HL-60 (cell line): ENCODE data around the gene AP3D1.

ENCODE experiments used
- DNase-seq, 2 experiments: peaks; one replicate each; pipeline ENCODE4 v3.0.0-alpha.2; 2010 to 2020; ENCODE audit warnings: low read depth in 1 of 2, low spot score in 1 of 2
- H3K27ac ChIP-seq: fragments of 250-450 bp; sonication (Bioruptor Pico); replicated peaks from 2 replicates; pipeline ENCODE4 v1.5.1; 2020; ENCODE audit warnings: mild to moderate bottlenecking, moderate library complexity
- H3K27me3 ChIP-seq: fragments of 250-450 bp; sonication (Bioruptor Pico); 2 replicates; pipeline ENCODE4 v1.5.1; 2021; ENCODE audit warnings: mild to moderate bottlenecking, moderate library complexity; ENCODE audit not compliant: insufficient read depth, poor library complexity, severe bottlenecking
- H3K4me3 ChIP-seq: replicated peaks from 2 replicates; pipeline ENCODE4 v1.5.1; 2011; ENCODE audit warnings: mild to moderate bottlenecking, control low read depth, low read length; ENCODE audit not compliant: insufficient read depth
- GABPA ChIP-seq: IDR thresholded peaks from 2 replicates; pipeline ENCODE4 v1.6.1; 2012; ENCODE audit warnings: low read depth
- POLR2AphosphoS5 ChIP-seq: IDR thresholded peaks from 2 replicates; pipeline ENCODE4 v1.6.1; 2012; ENCODE audit warnings: low read depth
- SPI1 ChIP-seq: IDR thresholded peaks from 2 replicates; pipeline ENCODE4 v1.6.1; 2012; ENCODE audit warnings: low read depth, mild to moderate bottlenecking, borderline replicate concordance
- TF ChIP-seq, protein P1 (sequence below): IDR thresholded peaks from 2 replicates; pipeline ENCODE4 v1.6.1; 2012; ENCODE audit warnings: low read depth; ENCODE audit not compliant: insufficient replicate concordance
- TF ChIP-seq, protein P2 (sequence below): IDR thresholded peaks from one replicate; pipeline ENCODE4 v1.5.1; 2011; ENCODE audit warnings: low read length, control low read depth, inconsistent platforms; ENCODE audit not compliant: insufficient read depth

Gene AP3D1

DNA sequence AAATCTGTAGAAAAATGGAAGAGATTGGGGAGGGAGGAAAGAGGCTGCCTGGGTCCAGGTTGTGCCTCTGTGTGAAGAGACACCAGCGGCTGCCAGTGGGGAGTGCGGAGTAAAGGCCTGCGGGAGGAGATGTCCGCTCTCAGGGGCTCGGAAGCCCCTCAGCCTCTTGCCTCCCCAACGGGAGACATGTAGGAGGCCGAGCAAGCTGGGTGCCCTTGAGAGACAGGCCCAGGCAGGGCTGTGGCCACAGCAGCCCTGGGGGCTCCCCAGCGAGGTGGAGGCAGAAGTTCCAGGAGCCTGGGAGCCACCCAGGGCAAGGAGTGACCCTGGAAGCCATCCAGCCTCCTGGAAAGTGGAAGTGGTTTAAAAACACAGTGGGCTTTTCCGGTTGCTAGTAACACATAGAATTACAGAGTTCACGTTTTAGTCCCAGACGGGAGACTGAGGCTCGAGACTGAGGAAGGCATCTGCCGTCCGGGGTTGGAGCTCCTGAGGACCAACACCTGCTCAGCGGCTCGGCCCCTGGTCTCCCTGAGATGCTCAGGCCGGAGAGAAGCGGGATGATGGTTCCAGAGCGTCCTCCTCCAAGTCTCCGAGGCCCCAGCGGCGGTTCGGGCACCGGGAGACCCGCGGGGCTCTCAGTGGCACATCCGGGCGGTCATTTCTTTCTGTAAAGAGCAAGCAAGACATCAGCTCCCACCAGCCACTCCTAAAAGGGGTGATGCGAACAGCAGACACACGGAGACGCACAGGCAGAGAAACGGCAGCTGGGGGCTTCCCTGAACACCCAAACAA is 78.4 kb downstream of the AP3D1 start:
- H3K4me3 ChIP-seq = no peak overlapping the region
- H3K27me3 ChIP-seq = no peaks in the 10 kb centered on the region
- no peak; the same call in 1 of the 2 replicates for TF ChIP-seq SPI1
- no peak for TF ChIP-seq POLR2AphosphoS5
- TF ChIP-seq, protein P1, sequence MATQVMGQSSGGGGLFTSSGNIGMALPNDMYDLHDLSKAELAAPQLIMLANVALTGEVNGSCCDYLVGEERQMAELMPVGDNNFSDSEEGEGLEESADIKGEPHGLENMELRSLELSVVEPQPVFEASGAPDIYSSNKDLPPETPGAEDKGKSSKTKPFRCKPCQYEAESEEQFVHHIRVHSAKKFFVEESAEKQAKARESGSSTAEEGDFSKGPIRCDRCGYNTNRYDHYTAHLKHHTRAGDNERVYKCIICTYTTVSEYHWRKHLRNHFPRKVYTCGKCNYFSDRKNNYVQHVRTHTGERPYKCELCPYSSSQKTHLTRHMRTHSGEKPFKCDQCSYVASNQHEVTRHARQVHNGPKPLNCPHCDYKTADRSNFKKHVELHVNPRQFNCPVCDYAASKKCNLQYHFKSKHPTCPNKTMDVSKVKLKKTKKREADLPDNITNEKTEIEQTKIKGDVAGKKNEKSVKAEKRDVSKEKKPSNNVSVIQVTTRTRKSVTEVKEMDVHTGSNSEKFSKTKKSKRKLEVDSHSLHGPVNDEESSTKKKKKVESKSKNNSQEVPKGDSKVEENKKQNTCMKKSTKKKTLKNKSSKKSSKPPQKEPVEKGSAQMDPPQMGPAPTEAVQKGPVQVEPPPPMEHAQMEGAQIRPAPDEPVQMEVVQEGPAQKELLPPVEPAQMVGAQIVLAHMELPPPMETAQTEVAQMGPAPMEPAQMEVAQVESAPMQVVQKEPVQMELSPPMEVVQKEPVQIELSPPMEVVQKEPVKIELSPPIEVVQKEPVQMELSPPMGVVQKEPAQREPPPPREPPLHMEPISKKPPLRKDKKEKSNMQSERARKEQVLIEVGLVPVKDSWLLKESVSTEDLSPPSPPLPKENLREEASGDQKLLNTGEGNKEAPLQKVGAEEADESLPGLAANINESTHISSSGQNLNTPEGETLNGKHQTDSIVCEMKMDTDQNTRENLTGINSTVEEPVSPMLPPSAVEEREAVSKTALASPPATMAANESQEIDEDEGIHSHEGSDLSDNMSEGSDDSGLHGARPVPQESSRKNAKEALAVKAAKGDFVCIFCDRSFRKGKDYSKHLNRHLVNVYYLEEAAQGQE = no peak
- TF ChIP-seq GABPA = no peak
- TF ChIP-seq, protein P2, sequence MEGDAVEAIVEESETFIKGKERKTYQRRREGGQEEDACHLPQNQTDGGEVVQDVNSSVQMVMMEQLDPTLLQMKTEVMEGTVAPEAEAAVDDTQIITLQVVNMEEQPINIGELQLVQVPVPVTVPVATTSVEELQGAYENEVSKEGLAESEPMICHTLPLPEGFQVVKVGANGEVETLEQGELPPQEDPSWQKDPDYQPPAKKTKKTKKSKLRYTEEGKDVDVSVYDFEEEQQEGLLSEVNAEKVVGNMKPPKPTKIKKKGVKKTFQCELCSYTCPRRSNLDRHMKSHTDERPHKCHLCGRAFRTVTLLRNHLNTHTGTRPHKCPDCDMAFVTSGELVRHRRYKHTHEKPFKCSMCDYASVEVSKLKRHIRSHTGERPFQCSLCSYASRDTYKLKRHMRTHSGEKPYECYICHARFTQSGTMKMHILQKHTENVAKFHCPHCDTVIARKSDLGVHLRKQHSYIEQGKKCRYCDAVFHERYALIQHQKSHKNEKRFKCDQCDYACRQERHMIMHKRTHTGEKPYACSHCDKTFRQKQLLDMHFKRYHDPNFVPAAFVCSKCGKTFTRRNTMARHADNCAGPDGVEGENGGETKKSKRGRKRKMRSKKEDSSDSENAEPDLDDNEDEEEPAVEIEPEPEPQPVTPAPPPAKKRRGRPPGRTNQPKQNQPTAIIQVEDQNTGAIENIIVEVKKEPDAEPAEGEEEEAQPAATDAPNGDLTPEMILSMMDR = no peak
- DNase-seq = no peak
- H3K27ac ChIP-seq = no peak overlapping the region

DNA sequence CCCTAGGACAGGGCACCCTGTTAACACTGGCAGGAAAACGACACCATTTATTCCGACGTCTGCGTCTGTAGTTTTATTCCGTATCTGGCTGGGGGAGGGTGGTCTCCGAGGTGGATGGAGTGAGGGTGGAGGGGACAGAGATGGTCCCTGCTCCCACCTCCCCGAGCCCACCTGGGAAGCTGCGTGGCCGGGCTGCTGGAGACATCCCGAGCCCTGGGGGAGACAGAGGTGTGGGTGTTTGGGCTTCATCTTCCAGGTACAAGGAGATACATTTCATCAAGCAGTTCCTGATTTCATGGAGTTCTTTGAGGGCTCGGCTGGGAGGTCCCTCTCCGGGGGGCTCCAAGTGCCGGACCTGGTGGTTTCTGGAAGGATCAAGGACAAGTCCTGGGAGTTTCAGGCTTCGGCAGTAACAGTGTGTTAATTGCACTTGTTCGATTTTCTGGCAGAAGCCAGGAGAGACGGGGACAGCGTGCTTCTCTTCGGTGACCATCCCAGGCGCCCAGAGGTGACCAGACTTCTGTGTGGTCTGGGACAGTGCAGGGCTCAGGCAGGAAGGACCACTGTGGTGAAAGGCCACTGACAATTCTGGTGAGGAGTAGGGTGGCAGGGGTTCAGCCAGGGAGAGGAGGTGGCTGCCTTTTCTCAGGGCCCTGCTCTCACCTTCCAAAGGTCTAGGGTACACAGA is 80.2 kb downstream of the AP3D1 start:
- H3K4me3 ChIP-seq = no peak overlapping the region
- DNase-seq = no peak
- no peaks in the 10 kb centered on the region for H3K27me3 ChIP-seq
- TF ChIP-seq, protein P1 = no peak
- no peak overlapping the region for H3K27ac ChIP-seq

DNA sequence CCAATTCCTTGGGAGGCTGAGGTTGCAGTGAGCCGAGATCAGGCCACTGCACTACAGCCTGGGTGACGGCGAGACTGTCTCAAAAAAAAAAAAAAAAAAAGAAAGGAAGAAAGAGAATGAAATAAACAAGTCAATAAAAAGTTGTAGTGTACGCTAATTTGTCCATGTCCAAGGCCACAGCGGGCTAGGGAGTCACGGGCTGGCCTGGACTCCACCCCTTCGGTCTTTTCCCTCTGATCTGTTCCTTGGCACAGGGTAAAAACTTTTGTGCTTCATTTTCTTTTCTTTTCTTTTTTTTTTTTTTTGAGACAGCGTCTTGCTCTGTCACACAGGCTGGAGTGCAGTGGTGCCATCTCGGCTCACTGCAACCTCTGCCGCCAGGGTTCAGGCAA is 80.9 kb downstream of the AP3D1 start:
- DNase-seq = no peak
- H3K4me3 ChIP-seq = no peak overlapping the region
- H3K27me3 ChIP-seq = no peaks in the 10 kb centered on the region
- H3K27ac ChIP-seq = no peak overlapping the region
- TF ChIP-seq, protein P1 = no peak
- TF ChIP-seq GABPA (no peak), SPI1 (no peak), POLR2AphosphoS5 (no peak)
- TF ChIP-seq, protein P2 = no peak
